A172 (cell line): Measurements from ENCODE around the gene PHF1. TPM values are rescaled to one million over a fixed set of nuclear protein-coding genes. Genes with fewer than 3 reads are reported as not detected.

ENCODE experiments used
- DNase-seq: peaks from one replicate; pipeline ENCODE4 v3.0.0-alpha.2; 2015; ENCODE audit warnings: low spot score
- total RNA-seq: library from RNA; depleted of rRNA; stranded (reverse); fragments of >200 nt; shearing (Covaris generic); gene quantifications from 2 replicates; pipeline ENCODE4 v1.2.3, GENCODE V29; 2014

Gene PHF1
- total RNA-seq, 1 experiment from 2014 or later, result 40.8 TPM

DNA sequence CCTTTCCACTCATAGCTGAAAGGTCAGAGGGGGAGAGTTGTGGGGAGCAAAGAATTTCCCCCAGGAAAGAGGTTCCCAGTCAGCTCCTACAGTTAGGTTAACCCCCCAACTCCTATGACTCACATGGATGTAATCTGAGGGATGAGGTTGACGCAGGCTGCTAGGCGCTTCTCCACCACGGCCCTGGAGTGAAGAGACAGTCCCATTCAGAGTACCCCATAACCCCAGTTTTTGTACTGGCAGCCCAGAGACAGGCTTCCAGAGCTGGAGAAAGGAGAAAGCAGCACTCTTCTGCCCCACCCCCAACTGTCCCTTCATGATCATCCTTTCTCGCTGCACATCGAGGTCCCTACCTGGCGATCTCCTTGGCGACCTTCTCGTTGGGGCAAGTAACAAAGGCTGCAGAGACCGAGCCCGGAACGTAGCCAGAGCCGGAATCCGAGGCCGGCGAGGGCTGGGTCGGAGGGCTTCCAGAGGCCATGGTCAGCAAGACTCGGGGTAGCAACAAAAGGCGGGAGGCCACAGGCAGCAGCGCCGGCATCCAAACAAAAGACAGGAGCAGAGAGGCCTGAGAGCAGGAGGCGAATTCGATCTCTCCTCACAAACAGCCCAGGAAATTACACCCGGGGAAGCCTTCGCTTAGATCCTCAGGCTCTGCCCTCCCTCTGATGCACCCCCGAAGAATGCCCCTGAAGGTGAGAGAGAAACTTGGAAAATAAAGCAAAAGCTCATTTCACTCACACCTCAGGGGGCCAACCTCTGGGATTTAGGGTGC lies 6.5 kb downstream of the PHF1 start:
- peak; percentile 82 for DNase-seq

DNA sequence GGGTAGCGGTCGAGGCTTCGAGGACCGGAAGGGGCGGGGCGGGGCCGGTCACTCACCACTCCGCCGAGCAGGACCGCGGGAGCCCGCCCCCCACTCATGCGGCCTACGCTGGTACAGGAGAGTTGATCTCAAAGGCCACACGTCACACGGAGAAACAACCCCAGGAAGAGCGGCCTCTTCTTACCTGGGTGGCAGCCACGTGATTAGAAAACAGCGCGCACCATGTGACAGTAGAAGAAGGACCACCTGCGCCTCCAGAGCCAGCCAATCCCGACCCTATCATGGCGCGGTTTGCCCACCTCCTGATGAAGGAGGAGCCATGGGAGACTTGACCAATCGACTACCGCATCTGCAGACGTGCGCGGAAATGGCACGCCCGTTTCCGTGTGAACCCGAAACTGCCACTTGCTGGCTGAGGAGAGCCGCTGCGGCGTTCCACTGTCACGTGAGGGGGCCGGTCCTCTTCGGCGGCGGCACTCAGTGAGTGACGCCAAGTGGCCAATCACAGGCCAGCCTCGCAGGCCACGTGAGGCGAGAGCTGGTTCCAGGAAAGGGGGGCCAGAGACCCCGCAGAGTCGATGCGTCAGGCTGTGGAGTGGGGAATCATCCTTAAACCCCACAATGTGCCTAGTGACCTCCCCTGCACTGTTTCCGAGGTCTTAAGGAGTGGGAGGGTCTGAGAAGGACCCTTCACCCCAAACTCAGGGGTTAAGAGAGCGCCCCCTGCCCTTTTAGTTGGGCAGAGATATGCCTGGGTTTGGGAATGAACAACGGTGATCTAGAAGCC lies 7.3 kb downstream of the PHF1 start, which contains the start of gene CUTA:
CUTA (minus strand) TSS at position 205 of the 787 bp plus-strand sequence; CDS start at position 98, 107 bp downstream.
- DNase-seq, result peak; percentile 99

DNA sequence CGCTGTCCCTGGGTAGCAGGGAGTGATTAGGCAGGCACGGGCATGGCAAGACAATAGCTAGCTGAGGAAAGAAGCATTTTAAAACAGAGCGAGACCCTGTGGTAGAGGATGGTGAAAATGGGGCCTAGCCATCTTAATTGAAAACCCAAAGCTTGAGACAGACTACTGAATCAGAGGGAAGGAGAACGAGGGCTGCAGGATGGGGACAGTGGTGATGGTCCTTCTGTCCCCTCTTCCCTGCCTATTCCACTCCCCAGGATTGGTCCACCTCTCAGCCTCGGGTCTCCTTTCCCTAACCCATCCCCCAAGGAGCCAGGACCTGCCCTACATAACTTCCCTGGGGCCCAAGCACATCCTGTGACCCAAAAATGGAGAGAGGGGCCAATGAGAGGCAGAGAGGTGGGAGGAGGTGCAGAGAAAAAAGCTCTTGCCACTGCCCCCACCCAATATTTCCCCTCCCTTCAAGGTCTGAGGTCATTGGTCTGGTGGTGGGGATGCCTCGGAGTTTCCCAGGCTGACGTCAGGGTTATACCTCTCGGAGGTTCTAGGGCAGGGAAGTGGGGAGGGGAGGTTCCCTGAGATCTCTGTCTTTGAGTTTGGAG lies 8.0 kb downstream of the PHF1 start:
- no peak for DNase-seq

DNA sequence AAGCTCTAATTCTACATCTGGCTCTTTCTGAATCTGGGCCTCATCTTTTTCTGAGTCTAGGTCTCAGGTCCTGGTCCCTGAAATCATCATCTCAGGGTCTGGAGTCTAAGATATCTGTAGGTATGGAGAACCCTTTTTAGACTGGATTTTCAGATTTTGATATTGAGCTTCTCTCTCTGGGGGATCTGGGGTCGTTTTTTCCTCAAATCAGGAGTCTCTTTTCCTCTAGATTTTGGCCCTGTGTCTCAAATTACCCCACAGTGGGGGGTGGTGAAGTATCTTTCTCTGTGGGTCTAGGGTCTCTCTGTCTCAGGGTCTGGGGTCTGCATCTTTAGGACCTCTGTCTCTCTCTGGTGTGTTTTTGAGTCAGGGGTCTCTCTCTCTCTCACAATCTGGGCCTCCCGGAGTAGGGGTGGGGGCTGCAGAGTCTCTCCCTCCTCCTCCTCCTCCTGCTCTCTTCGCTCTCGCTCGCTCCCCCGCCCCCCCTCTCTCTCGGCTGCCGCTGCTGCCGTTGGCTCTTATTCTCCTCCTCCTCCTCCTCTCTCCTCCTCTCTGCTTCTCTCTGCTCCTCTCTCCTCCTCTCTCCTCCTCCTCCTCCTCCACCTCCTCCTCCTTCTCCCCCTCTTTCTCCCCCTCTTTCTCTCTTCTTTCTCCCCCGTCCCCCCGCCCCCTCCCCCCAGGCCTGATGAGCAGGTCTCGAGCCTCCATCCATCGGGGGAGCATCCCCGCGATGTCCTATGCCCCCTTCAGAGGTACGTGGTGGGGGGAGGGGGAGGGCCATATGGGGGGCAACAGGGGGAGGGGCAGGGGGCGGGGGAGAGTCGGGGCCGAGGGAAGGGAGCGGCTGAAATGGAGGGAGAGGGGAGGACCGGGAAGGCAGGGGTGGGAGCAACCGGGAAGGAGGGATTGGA lies 9.0 kb downstream of the PHF1 start, which contains the start of gene SYNGAP1:
SYNGAP1 (plus strand) TSS at position 486 of the 911 bp plus-strand sequence; CDS start at position 686, 200 bp downstream.
- peak; percentile 49 for DNase-seq

DNA sequence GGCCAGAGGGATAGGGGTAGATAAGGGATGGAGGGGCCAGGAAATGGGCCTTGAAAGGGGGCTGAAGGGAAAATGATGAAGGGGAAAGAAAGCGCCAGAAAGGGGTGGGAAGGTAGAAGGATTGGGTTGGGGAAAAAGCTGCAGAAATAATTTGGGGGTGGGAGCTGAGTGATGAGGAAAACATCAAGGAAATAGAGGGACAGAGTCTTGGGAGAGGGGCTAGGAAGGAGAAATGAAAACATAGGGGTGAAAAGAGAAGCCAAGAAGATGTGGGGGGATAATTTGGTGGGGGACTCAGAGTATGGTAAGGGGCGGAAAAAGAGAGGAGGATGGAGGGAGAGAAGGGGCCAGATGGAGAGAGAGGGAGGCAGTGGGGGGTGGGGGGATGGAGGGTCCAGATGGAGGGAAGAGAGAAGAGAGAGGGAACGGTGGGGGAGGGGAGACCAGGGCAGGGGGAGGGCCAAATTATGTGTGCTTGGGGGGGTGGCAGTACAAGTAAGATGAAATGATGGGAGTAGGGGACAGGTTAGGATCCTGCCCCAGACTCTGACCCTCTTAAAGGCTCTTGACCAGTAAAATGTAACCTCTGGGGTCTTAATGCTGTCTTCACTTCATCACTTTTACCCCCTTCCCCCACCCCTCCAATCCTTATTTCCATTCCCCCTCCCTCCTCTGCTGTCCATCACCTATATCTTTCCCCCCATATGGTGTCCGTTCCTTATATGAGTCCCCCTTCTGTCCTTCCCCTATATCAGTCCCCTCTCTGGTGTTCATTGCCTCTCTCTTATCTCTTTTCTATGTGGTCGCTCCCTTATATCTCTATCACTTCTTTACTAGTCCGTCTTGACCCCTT lies 9.9 kb downstream of the PHF1 start:
- no peak for DNase-seq

DNA sequence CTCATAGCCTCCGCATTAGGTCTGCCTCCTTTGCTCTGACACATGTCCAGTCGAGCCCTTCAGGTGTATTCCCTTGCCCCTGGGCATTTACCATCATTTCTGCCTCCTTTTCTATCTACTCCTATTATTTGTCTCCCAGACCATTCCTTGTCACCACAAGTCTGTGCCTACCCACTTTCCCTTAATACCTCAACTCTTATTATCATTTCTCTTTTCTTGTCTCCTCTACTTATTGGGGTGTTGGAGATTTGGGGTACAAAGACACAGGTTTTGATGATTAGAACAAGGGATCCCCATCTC lies 10.5 kb downstream of the PHF1 start:
- DNase-seq, result no peak

DNA sequence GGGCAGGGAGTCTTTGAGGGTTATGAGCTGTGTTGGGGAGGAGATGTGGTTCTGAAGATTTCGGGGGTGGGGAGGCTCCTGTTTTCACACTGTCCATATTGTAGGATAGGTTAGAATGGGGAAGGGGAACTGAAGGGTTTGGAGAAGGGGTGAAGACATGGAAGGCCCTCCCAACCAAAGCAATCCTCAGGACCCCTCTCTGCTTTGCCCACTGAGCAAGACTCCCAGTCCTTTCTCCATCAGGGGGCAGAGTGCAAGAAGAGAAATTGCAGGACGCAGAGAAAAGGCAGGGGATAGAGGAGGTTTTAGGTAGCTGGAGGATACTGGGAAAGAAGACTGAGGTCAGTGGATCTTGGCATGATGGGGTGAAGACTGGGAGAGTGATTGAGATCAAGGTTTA lies 13.0 kb downstream of the PHF1 start:
- DNase-seq, result no peak

DNA sequence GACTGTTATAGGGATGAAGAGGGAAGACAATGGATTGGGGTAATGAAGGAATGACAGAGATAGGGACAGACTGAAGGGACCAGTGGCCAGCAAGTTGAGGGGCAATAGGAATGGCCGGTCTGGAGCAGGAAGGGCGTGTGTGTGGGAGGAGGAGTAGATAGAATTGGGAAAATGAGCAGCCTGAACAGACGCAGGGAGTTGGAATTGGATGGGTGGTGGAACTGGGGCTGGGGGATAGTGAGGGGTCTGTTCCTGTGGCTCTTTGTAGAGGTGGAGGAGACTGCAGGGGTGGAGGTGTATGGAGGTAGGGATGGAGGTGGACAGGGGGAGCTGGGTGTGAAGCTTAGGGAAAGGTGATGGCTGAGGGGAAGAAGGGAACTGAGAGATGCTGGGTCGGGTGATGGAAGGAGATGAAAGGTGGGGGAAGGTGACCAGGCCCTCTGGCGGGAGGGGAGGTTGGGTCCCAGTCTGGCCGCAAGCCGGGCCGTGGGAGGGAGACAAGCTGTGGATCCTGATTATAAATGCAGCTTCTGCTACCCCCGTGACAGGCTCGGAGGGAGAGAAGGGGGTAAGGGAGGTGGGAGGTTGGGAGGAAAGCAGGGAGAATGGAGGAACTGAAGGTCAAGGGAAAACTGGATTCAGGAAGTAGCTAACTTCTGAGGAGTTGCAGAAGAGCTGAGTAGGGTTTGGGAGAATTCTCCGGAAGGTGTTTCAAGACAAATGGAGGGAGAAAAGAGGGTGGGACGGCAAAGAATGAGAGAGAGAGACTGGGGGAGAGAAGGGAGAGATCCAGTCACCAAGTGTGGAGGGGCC lies 14.2 kb downstream of the PHF1 start:
- DNase-seq, result no peak

DNA sequence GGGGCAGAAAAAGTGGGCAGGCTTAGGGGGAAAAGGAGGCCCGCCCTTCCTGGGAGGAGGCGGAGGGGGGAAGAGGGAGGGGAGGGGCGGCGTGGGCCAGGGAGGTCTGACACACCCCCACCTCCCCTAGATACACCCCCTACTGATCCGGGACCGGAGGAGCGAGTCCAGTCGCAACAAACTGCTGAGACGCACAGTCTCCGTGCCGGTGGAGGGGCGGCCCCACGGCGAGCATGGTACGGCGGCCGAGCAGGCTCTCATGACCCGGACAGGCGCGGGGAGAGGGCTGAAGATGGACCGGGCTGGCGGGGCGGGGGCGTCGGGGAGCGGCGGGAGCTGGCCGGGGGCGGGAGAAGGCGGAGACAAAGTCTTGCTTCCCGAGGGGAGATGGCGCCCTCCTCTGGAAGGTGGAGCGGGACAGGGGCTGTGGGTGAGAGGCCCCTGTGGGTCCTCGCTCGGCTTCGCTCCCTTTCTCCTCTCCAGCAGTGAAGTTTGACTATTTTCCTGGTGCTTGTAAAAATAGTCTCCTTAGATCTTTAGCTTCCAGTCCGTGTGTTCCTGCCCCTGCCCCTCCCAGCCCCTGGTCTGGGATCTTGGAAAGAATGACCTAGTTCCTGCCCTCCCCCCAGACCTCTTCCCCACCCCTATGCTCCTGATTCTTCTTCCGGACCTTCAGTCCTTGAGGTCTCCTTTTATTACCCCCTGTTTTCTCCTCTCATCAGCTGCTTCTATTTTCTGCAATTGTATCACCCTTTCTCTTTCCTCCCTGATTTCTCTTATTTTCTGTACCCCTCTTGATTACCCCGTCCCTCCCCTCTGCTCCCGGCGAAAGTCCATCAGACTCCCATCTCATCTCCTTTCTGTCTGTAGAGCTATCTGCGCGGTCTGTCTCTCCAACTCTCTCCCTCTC lies 15.1 kb downstream of the PHF1 start:
- DNase-seq, result peak; percentile 65

DNA sequence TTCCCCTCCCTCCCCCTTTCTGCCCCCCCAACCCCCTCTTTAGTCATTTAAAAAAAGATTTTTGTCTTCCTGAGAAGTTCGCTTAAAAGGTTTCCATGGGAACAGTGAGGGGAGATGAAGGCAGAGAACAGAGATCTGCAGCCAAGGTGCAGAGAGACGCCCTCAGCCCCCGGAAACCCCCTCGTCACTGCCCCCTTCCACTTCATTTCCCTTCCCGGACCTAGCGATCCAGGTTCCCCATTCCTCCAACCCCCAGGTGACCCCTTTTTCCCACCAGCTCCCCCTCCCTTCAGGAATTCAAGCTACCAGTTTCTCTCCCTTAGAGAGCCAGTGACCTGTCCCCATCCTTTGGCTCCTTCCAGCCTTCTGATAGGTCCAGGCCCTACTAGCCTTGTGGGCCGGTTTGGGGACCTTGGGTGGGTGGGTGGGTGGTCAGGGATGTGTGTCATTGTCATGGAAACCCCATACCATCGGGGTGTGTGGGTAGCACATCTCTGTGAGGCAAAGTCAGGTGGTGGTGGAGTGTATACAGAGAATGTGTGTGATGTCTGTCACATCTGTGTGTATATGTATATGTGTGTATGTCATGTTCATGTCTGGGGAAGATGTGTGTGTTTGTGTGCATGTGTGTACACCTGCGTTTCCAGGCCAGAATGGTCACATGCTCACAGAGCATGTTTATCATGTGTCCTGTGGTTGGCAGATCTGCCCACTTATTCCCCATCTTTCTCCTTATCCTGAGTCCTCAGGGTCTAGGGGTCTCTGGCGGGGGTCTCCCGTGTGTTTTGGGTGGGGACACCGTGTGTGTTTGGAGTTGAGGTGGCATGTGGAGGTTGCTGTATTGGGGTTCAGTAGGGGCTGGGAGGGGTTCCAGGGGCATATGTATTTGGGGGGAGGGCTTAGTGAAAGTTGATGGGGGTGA lies 16.0 kb downstream of the PHF1 start:
- DNase-seq, result no peak

DNA sequence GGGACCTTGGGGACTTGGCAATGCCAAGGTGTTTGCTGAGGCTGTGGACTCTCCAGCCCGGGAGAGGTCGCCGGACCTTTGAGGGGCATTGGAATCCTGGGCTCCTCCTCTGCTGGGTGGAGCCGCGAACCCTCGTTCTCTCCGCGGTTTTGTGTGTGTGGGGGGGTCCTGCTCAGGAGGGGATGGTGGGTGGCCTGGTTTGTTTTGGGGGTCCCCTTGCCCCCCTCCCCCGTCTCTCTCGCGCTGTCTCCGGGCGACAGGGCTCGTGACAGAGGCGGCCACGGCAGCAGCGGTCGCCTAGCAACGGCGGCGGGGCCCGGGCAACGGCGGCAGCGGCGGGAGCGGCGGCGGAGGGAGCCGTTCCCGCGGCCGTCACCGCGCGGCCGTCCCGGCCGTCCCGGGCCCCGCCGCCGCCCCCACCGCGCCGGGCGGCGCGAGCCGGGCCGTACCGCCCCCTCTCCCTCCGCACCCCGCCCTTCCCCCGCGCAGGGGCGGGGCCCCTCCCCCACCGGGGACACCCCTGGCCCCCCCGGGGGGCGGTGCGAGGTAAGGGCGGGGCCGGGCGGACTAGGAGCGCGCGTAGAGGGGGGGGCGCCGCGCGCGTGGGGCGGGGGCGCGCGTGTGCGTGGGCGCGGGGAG lies 16.9 kb downstream of the PHF1 start:
- no peak for DNase-seq

DNA sequence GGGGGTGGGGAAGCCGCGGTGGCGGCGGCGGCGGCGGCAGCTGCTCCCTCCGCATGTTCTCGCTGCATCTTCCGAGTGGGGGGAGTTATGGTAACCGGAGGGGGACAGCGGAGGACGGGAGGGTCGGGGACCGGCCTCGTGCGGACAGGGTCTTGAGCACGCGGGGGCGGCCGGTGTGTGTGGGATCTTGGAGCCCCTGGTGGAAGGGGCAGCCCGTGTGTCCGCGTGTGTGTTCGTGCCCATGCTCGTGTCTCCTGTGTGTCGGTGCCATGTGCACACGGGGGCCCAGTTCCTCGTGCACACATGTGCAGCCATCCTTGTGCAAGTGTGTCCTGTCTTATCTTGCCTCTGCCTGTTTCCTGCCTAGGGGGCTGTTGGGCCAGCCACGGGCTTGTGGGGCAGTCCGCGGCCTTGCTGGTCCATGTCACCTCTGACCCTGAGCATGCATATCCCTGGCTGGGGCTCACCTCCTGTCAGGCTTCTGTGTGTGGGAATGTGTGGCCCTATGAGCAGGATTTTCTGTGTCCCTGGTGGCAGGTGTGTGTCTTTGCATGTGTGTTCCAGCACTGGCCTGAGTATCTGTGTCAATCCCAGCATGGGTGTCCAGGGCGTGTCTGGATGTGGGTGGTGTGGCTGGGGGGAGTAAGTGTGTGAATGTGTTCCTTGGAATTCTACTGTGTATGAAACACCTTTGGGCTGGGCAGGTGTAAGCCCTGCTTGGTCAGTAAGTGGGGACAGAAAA lies 17.6 kb downstream of the PHF1 start:
- no peak for DNase-seq

DNA sequence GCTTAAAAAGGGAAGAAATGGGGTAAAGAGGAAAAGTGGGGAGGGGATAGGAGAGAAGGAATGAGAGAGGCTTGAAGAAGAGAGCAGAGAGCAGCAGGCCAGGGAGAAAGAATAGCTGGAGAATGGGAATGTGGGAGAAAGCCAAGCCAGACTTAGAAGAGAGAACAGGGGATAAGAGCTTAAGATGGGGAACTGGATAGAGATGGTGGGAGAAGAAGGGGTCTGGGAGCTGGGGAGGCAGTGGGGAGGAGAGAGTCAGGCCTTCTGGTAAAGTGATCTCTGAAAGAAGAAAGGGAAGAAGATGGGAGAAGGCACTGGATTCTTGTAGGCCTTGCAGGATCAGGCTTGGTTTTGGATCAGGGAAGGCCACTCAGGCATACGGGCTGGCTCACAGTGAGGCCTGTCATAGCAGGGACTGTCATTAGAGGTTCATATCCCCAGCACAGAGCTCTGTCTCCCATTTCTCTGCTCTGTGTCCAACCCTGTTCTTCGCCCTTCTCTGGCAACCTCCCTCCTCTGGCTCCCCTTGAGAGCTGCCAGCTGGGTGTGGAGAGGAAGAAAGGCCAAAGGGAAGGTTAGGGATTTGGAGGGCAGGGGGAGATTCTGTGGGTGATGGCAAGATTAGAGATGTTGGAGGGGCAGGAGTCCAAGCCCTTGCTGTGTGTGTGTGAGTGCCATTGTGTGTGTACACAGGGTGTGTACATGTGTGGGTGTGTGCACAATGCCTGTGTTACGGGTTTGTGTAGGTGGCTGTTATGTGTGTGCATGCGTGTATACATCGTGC lies 18.3 kb downstream of the PHF1 start:
- DNase-seq, result no peak

DNA sequence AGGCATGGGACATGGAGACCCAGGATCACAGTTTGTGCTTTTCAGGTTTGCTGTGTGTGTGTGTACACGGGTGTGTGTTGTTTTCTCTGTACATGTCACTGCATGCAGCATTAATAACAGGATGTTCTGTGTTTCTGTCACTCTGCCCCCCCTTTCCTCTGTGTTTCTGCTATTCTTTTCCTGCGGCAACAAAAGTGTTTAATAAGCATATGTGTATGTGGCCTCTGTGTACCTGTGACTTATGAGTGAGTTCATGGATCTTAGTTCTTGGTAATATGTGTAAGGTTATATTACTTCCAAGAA lies 18.9 kb downstream of the PHF1 start:
- DNase-seq, result no peak

DNA sequence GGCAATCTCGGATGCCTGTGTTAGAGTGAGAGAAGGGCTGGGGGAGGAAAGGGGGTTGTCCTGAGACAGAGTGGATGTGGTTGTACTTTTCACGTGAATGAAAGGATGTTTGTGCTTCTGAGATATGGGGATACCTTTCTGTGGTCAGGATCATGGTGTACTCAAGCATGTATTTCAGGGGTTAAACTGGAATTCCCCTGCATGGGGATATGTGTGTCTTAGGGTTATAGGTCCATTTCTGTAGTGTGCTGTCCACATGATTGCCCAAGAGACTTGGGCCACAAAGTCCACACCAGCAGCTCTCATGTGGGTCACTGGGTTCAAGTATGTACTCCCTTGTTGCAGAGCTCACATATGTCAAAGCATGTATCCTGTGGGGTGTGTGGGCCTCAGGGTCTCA lies 19.5 kb downstream of the PHF1 start:
- no peak for DNase-seq
